Activated CD8-positive, alpha-beta memory T cell treated with anti-CD3 and anti-CD28 coated beads, Interleukin-2, amount 50 U/mL, for 1 hour (primary cell): Measurements from ENCODE around the gene HOXA7.
A peak's percentile ranks its signal among the peaks of the same experiment; 100 is the strongest.

Source experiments
- DNase-seq: peaks from one replicate; pipeline ENCODE4 v3.0.0-alpha.2; 2020; ENCODE audit errors: extremely low read depth

Gene HOXA7

DNA sequence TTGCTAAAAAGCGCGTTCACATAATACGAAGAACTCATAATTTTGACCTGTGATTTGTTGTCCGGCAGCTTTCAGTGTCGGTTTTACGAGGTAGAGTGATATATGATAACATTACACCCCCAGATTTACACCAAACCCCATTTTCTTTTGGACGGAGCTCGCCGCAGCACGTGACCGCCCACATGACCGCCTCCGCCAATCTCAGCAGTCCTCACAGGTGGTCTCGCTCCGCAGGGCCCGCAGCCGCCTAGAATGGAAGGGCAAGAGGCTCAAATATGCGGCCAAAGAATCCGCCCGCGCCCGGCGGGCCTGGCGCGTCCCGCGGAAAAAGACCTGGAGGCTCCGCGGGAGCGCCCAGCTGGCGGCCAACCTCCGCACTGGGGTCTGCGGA, at the start of gene HOXA7:
HOXA7 (minus strand) TSS at position 168 of the 391 bp plus-strand sequence; CDS start at position 38, 130 bp downstream.
- DNase-seq: no peak

- no peak for DNase-seq
Observed at GRCh38 chr7:27205325-27206280, 49.1 kb upstream of the HOXA7 start.

DNA sequence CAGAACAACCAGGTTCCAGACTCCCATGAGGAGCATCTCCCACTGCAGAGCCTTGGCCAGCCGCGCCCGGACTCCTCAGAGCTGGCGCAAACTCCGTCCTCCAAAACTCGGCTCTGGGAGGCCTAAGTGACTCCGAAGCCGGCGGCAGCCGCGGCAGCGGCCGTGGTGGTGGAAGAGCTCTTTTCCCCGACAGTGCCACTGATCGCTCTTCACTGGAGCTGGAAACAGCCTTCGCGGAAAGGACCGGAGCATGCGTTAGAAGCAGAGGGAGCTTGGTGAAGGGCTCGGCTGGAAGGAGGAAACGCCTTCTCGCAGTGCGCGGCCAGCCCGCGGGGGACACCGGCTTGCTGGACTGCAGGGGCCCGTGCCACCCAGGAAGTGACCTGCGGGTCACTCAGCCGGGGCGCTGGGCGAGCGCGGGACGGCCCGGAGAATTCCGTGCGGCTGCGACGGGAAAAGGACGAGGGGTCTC, 48.4 kb upstream of the HOXA7 start:
- DNase-seq: no peak

GRCh38 chr7:27203964-27204594, 47.6 kb upstream of the HOXA7 start:
- DNase-seq: no peak

- DNase-seq: no peak
Observed at GRCh38 chr7:27203365-27203953, 47.0 kb upstream of the HOXA7 start.

DNA sequence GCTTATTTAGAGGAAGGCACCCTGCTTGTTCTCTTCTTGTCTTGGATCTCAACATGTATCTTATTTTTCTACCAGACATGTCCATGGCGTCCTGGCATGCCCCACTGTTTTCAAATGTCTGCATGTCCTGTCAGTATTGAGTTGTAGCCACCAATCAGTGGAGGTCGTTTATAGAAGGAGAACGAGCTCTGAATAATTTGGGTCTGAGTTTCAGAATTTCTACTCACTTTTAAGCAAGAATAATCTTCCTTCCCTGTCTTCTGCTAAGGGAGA, 46.3 kb upstream of the HOXA7 start:
- DNase-seq: no peak

DNA sequence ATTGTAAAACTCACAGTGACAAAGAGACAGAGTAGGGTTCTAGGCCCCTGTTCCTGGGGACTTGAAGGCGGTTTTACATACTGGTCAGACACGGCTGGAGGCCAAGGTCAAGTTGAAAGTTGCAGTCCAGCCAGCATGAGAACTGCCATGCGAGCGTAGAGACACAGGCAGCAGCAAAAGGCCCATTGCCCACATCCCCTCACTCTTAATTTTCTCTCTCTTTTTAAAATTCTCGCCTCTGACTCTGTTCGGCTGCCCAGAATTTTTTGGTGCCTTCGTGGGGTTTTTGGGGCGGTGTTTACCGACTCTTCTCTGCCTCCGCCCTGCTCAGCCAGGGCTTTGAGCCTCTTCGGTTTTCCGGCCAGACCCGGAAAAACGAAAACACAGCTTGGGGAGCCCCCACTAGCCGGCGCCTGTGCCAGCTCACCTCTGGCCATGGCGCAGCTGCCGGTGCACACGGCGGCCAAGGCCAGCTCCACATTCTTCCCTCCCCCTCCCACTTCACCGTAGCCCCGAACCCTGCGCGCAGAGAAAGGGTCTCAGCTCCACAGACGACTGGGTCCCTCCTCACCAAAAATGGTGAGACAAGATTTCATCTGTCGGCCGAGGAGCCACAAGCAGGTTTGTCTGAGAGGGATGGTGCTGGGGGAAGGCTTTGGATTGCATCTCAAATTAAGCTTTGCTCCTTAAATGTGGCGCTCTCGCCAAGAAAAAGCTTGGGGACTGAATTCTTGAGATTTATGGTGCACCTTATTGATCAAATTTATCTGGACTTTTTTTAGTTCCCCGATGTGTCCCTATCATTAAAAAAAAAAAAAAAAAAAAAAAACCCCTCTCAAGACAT, 45.8 kb upstream of the HOXA7 start:
- DNase-seq: no peak

- DNase-seq: no peak
Observed at GRCh38 chr7:27201580-27202017, 45.1 kb upstream of the HOXA7 start.

DNA sequence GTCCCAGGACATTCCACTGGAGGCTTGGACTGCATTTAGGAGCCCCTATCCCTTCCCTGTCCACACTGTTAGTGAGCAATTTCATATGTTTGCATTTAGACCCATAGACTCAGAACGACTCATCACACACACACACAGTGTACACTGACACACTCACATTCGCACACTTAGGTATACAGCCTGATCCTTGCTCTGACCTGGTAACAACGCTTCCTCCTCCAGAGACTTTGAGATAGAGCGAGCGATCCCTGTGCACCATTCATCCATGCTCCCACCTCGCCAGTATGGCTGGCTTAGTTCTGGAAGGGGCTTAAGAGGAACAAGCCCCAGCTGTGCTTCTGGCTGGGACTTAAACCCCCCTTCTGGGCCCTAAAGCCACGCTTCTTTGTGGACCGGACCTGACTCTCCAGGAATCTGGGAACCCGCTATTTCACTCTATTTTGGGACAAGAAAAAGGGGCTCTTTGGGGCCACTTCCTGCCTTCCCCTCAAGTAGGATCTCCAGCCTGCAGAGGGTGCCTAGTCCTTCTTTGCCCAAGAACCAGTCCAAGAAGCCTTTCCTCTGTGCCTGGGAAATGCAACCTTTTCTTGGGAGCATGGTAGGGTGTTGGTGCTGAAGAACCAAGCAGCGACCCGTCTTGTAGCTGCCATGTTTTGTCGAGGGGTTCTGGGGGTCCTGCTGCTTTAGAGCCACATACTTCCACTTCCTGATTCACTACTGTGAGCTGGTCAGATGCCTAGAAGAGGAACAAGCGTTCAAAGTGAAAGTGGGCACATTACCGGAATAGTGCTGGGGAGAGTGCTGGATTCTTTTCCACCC, 44.5 kb upstream of the HOXA7 start:
- DNase-seq: no peak

GRCh38 chr7:27199849-27200760, 43.6 kb upstream of the HOXA7 start, which contains the start of gene HOXA13:
TSS of gene HOXA13 (minus strand) at chr7:27200091. CDS start at chr7:27200077, 14 bp downstream.
- DNase-seq: no peak

DNA sequence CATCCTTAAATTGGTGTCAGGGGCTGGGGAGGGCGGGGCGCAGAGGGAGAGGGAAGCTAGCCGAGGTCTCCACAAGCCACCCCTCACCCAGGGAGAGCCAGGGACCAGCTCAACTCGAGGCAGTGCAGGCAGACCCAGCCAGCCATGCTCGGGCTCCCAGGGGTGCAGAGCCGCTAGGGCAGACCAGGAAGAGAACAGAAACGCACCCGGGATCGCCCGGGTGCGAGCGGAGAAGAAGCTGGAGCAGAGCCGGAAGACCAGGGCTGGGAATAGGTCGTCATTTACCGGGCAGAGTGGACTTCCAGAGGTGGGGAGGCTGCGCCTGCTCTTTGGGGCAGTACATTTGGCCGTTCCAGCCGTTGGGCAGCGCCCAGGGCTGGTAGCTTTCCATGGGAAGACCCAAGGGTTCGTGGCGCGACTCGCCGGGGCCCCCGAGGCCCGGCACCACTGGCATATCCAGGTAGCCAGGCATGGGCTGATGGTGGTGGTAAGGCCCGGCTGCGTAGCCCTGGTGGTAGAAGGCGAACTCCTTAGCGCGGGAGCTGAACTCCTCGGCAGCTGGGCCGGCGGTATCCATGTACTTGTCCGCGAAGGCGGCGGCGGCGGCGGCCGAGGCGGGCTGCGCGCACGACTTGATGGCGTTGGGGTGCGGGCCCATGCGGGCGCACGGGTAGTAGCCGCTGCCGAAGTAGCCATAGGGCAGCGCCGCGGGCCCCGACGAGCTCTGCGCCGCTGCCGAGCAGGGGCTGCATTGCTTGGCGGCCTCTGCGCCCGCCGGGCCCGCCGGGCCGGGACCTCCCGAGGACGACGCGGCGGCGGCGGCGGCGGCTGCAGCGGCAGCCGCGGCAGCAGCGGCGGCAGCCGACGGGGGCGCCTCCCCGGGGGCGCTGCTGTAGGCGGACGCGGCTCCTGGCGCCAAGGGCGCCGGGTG, 42.7 kb upstream of the HOXA7 start:
- no peak for DNase-seq

DNA sequence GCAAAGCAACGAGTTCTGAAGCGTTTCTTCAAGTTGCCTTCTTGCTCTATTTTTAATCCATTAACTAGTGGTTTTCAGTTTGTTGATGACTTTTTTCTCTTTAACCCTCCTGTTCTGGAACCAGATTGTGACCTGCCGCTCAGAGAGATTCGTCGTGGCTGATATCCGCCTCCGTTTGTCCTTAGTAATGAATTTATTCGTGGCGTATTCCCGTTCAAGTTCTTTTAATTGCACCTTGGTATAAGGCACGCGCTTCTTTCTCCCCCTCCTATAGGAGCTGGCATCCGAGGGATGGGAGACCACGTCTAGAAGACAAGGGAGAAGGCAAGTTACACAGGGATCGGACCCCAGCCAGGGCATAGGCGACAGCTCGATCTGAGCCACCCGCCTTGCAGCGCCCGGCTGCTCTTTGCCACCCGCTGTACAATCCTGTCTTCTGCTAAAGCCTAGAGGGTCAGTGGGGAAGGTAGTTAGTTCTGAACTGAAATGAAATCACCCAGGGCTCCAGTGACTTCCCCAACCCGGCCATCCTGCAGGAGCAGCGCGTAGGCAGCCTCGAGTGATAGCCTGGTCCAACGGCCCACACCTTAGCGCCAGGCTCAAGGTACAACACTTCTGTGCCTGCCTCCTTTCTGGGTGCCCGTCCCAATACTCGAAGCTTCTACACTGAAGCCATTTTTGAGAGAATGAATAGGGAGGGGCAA, 41.8 kb upstream of the HOXA7 start:
- no peak for DNase-seq

DNA sequence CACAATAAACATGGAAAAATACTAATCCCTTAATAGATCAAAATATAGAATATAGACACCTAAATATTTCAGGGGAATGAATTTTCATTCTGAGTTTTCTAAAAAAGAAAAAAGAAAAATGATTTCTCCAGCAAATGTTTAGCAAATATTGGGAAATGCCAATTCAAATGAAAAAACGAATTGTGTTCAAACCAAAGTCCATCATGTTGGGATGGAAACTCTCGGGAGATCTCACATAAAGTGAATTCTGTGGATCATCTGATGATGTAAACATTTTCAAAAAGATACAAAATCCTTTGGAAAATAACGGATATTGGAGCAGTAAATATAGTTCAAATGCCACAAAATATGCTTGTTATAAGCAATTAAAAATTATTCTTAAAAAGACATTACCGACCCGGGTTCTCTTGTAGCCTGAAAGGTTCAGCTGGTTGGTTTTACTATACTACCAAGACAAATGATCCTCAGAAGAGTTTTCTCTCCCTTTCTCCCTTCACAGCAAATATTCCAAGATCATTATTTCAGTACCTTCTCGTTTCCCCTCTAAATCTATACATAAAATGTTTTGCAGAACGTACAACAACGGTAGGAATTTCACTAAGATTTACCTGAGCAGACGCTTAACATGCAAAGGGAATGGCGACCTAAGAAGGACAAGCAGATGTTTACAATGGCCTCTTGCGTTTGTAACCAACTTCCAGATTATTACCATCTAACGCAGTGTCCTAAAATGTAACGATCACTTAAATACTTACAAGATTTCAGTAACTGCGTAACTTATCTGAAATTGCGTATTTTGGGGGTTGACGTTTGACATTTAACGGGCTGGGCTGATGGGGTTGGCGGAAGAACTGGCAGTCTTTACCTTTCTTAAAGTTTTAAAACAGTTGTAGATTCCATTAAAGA, 40.9 kb upstream of the HOXA7 start:
- no peak for DNase-seq

DNA sequence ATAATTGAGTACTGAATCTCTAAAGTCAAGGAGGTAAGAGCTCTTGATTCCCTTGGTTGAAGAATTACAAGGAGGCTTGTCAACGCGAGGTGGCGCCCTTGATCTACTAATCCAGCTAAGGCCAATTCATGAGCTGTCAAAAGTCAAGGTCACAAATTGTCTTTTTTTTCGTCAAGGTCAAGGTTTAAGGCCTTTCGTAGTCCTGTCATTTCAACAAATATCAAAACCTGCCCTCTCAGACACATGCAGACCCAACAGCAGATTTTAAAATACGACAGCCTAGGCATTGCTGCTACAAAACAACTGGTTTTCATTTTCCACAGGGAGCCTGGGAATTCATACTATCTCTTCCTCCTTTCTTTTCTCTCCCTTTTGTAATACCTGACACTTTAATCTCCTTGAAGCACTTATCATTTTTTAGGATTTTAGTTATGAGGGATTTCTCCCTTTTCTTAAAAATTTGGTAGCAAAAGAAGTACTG, 39.9 kb upstream of the HOXA7 start:
- peak; percentile 67 for DNase-seq

DNA sequence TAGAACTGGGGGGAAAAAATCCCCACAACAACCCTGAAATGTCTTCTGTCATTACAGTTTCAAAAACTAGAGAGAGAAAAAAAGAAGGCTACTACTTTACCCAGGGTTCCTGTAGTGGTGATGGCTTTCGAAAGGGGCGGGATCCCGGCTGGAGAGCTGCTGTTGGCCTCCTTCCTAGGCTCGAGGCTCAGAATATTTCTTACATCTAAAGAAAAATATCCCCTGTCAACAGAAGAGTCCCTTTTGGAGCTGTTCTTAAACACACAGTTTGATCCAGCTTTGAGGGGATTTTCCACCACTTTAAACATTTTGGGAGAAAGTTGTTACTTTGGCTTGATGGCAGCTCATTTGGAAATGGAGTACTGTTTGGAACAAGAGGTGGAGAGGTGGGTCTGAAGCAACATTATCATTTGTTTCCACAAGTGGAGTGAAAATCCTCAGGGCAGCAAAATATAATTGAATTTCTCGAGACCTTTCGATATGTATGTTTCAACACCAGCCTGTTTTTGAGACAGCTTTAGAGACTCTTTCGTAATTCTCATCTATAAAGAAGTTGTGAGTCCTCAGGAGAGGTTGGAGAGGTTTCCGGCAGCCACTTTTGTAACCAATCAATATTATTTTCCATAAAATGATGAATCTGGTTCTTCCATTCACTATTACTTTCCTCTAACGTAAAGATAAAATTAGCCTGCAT, 38.4 kb upstream of the HOXA7 start:
- DNase-seq: no peak

GRCh38 chr7:27194002-27194352, 37.5 kb upstream of the HOXA7 start:
- DNase-seq: no peak
